IPS-18c (cell line): ENCODE data around the gene MLH3.

Experiments used
- H3K4me3 ChIP-seq: 2 replicates; pipeline ENCODE4 v1.7.0; 2013; ENCODE audit warnings: low read depth, mild to moderate bottlenecking, low read length, moderate library complexity; ENCODE audit not compliant: insufficient read depth
- H3K9me3 ChIP-seq: one replicate; pipeline ENCODE4 v1.6.1; 2013; ENCODE audit warnings: mild to moderate bottlenecking, low read length, moderate library complexity; ENCODE audit not compliant: control insufficient read depth, insufficient read depth

Gene MLH3

GRCh38 chr14:75046899-75047298 is 4.4 kb downstream of the MLH3 start:
- Histone ChIP-seq H3K9me3 (no peaks in the 10 kb centered on the region), H3K4me3 (no peak overlapping the region)

GRCh38 chr14:75046275-75046674 is 5.0 kb downstream of the MLH3 start:
- Histone ChIP-seq H3K9me3 (no peaks in the 10 kb centered on the region), H3K4me3 (no peak overlapping the region)

DNA sequence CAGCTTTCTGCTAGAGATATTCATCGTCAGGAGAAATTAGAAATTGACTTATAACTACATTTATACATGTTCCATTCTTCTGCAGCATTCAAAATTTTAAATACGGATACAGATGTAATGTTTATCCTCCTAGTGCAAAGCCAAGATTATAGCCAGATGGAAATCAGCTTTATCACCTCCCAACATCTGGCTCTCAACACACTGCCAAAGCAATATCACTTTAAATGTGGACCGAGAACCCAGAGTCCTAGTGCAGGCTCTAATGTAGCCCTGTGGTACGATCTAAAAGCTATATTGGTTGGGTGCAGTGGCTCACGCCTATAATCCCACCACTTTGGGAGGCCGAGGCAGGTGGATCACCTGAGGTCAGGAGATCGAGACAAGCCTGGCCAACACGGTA is 6.5 kb downstream of the MLH3 start:
- Histone ChIP-seq H3K4me3 (no peak overlapping the region), H3K9me3 (no peaks in the 10 kb centered on the region)

GRCh38 chr14:75044322-75044721 is 6.9 kb downstream of the MLH3 start:
- no peak overlapping the region for H3K4me3 ChIP-seq
- H3K9me3 ChIP-seq = no peaks in the 10 kb centered on the region

DNA sequence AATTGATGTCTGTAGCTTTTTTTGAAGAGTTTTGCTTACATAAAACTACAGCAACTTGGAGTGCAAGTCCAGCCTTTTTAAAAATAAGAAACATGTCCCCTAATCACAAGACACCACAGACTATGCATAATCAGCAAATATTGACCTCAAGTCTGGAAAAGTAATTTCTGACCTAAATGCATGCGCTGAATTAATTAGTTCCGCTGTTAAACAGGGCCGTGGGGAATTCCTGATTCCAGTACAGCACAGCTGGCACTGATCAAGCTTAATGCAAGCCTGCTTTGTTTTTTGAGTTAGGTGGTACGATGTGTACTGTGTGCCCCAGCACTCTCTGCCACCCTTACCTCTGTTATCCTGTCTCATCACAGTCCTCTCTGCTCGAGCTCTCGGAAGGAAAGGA is 9.2 kb downstream of the MLH3 start:
- H3K4me3 ChIP-seq = no peak overlapping the region
- no peaks in the 10 kb centered on the region for H3K9me3 ChIP-seq

DNA sequence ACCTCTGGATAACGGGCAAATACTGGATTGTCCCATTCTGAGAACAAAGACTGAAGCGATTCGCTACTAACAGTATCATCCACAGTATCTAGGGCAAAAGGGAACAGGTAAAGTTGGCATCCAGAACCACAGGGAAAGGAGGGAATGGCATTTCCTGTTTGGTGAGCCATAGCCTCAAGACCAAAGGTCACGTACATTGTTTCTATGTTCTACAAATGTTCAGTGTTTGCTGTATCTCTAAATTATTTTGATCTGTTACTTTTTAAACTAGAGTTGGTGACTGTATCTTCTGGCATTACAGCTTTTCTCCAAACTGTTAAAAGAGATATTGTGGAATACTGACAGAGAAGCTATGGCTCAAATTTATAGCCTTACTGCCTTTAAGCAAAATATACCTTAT is 9.7 kb downstream of the MLH3 start:
- Histone ChIP-seq H3K4me3 (no peak overlapping the region), H3K9me3 (no peaks in the 10 kb centered on the region)

DNA sequence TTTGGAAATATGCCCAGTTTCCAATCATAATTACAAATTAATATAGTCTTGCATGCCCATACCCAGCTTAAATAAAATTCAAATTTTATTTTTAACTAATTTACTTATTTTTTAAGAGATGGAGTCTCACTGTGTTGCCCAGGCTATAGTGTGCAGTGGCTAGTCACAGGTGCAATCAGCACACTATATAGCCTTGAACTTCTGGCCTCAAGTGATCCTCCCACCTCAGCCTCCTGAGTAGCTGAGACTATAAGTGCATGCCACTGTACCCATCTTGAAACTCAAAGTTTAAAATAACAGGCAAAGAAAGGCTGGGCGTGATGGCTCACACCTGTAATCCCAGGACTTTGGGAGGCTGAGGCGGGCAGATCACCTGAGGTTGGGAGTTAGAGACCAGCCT is 10.3 kb downstream of the MLH3 start:
- H3K9me3 ChIP-seq = no peaks in the 10 kb centered on the region
- H3K4me3 ChIP-seq = no peak overlapping the region

DNA sequence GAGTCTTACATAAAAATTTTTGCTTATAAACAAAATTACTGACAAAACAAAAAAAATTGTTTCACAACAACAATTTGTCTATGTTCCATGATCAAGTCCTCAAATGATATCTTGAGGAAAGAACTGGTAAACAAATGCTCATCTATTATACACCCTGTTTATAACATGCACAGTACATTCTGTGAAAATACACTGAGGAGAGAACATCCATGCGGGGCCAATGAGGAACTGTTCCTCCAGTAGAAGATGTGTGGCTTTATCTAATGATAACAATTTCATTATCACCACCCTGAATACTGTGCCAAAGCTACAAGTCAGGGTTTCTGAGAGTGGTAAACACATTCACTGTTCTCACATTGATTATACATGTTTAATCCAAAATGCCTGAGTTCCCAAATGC is 10.8 kb downstream of the MLH3 start:
- no peaks in the 10 kb centered on the region for H3K9me3 ChIP-seq
- no peak overlapping the region for H3K4me3 ChIP-seq

DNA sequence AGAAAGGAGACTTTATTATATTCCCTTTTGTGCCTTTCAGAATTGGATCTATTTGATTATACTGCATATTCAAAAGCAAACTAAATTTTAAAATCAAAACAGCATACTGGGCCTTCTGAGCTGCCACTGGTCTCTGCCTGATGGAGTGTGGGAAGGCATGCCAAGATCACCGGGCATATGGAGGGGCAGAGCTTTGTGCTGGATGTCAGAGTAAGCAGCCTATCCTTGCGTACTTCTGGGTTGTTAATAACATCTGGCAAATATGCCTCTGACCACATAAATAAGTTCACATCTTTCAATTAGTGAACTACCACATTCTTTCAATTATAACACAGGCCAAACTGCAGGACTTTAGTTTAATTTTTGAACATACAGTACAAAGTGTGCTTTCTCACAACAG is 18.3 kb downstream of the MLH3 start:
- Histone ChIP-seq H3K9me3 (no peaks in the 10 kb centered on the region), H3K4me3 (no peak overlapping the region)

DNA sequence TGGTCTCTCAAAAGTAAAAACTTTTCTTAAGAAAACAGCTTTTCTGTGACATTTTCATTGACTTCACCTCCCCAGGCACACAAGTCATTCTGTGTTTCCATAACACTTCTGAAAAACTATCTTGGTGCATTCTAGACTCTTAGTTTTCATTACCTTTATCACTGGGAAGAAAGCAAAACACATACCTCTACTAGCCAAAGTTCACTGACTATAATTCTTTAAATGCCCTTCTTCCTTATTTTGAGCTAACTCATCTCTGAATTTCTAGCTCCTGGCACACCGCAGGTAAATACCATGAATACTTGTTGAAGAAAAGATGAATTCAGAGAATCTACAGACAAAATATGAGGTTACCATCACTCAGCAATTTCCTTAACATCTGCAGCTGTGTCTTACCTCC is 21.1 kb downstream of the MLH3 start:
- no peaks in the 10 kb centered on the region for H3K9me3 ChIP-seq

GRCh38 chr14:75025876-75026275 is 25.4 kb downstream of the MLH3 start:
- Histone ChIP-seq H3K4me3 (no peak overlapping the region), H3K9me3 (no peaks in the 10 kb centered on the region)

More for the DNA sequence above, 21.1 kb downstream of the MLH3 start:
- no peak overlapping the region for H3K4me3 ChIP-seq

DNA sequence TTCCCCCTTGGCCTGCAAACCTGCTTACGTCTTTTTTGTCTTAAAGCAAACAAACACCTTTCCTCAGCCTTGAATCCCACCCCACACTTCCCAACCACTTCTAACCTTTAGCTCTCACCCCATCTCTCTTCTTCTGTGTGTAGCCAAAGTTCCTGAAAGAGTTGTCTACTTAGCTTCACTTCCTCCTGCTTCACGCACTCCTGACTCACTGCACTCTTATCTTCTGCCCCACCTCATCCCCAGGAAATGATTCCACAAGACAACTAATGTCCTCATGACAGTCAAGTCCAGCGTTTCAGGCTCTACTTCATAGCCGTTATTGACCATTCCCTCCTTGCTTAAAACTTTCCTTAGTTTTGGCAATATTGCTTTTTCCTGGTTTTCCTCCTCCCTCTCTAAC is 26.2 kb downstream of the MLH3 start:
- H3K4me3 ChIP-seq = no peak overlapping the region
- no peaks in the 10 kb centered on the region for H3K9me3 ChIP-seq

DNA sequence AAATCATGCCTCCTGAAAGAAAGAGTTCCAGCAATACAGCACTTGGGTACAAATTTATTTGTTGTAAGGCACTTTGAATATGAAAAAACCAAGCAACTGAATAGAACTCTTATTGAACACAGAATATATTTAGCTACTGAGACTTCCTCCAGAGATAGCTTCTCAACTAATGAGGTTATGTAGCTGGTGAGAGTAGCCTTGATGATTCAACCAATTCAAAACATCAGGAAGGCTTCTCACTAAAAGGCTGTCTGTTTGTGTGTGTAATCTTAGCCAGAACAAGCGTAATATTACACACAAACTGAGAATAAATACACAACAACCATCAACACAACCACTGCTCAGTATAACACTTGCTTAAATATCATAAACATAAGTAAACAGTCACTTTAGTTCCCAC is 28.2 kb downstream of the MLH3 start:
- Histone ChIP-seq H3K4me3 (no peak overlapping the region), H3K9me3 (no peaks in the 10 kb centered on the region)

- Histone ChIP-seq H3K4me3 (no peak overlapping the region), H3K9me3 (no peaks in the 10 kb centered on the region)
Observed at GRCh38 chr14:75022655-75023054, 28.6 kb downstream of the MLH3 start.

DNA sequence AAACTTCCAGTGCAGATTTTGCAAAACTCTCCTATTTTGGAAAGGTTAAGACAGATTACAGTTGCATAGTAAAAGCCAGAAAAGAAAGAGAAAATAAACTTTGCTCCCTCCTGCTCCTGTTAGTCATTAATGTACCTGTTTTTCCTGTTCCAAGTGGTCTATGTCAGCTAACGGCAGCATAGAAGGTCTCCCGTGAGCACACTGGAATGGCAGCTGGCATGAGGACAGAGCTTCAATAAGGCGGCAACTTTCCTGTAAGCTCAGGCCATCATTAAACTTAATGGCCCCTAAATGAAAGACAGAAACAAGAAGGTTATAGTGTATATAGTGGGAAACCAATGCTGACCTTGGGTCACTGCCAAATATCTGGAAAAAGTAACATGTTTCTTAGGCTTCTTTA is 32.6 kb downstream of the MLH3 start:
- Histone ChIP-seq H3K4me3 (no peak overlapping the region), H3K9me3 (no peaks in the 10 kb centered on the region)

GRCh38 chr14:75016815-75017214 is 34.5 kb downstream of the MLH3 start:
- Histone ChIP-seq H3K4me3 (no peak overlapping the region), H3K9me3 (no peaks in the 10 kb centered on the region)

GRCh38 chr14:75015496-75015895 is 35.8 kb downstream of the MLH3 start:
- H3K4me3 ChIP-seq = no peak overlapping the region
- no peaks in the 10 kb centered on the region for H3K9me3 ChIP-seq

GRCh38 chr14:75013290-75013689 is 38.0 kb downstream of the MLH3 start:
- H3K9me3 ChIP-seq = no peaks in the 10 kb centered on the region
- no peak overlapping the region for H3K4me3 ChIP-seq

DNA sequence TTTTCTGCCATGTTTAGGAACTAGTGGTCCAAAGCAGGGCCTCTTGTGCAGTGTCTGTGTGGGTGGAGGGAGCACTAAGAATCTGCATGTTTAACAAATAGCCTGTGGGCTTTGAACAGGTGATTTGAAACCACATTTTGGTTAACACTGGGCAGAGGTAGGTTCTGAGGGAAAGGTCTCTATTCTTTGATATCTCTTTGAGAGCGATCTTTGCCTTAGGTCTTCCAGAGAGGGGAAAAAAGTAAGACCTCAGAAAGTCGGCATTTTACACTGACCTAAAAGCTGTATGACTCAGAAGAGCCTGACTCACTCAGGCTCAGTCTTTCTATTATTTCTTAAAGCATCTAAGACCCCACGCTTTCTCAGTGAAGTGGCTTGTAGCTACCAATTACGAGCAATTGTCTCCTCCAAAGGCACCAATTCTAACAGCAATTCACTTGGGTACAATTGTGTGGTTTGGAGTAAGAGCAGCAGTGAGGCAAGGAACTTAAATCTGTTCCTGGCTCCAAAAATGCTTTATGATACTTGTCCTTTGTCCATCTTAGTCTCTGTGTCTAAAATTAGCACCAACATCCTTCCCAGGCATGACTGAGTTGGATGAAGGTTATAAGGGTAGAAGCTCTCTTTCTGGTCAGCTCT is 39.8 kb downstream of the MLH3 start:
- Histone ChIP-seq H3K9me3 (no peaks in the 10 kb centered on the region), H3K4me3 (no peak overlapping the region)
